Fibroblast of skin of abdomen (primary cell): ENCODE data around the gene PARVB.

Experiments used
- DNase-seq: peaks from one replicate; pipeline ENCODE4 v3.0.0-alpha.2; 2013

The PARVB gene

DNA sequence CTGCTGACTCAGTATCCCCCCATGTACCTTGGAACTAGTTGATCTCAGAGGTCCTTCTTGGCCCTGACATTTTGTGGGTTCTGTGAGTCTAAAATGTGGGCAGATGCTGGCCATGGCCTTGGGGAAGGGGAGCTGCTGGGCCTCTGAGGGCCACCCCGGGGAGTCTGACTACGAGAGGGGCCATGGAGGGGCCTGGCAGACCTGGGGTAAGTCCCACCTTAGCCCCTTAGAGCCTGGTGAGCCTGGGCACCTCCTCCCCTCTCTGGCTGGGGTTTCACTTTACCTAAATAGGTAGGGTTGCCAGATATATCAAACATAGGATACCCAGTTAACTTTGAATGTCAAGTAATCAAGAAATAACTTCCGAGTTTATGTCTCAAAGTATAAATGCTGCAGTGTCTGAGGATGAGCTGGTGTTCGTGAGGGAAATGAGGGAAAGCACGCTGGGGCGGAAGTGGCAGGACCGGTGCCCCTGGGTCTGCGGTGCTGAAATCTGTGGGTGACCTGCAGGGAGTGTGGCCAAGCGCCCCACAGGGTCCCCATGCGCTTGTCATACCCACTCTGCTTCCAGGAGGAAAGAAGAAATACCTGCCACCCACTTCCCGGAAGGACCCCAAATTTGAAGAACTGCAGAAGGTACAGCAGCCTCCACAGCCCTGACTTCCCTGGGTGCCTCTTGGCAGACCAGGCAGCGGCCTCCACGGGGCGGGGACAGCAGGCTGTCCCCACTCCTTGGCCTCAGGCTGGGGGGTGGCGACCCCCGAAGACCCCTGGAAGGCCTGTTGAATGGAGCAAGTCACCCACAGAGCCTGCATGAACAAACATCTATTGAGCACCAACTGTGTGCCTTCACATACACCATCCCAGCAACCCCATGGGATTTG is 161.4 kb downstream of the PARVB start:
- DNase-seq, result no peak

DNA sequence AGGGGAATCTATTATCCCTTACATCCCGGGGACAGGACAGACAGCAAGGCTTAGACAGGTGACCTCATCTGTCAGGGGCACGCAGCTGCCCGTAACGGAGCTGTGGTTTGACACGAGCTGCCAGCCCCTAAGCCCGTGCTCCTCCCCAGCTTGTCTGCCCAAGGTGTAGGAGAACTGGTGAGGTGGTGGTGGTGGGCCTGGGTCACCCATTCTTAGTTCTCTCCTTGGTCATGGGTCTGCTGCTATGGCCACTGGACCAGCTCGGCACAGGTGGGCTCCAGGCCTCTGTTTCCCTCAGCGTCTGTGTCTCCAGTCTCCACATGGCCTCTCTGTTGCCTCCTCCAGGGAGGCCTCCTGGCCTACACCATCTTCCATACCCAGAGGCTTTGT is 162.0 kb downstream of the PARVB start:
- DNase-seq, result no peak

DNA sequence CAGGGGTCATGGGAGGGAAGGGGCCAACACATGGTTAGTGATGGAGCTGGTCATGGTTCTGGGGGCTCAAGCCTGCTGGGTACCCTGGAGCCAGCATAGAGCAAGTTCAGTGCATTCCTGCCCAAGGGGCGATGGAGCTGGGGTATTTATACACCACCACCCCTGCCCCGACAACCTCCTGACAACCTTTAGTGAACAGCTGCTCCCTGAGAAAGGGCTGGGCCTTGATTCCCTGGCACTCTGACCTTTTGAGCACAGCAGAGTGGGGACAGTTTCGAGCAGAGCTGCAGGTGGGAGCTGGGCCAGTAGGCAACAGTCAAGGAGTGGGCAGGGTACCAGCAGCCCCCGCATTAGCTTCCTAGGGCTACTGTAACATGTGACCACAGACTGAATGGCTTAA is 162.6 kb downstream of the PARVB start:
- no peak for DNase-seq

DNA sequence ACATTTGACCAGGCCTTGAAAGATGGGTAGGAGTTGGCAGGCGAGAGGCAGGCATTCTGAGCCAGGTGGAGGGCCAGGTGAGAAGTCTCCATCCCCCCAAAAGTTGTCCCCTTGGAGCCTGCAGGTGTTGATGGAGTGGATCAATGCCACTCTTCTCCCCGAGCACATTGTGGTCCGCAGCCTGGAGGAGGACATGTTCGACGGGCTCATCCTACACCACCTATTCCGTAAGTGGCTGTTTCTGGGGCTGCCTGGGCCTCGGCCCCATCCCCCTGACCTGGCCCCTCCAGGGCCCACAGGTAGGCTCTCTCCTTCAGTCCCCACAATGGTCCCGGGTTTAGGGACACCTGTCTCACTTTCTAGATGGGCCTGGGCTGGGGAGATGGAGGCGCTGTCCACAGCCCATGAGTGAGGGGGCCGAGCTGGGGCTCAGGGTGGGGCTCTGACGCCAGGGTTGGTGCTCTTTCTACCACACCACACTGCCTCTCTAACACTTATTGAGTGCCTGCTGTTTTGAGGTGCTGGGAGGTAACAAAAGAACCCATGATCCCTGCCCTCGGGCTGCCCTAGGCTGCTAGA is 163.6 kb downstream of the PARVB start:
- DNase-seq, result no peak

DNA sequence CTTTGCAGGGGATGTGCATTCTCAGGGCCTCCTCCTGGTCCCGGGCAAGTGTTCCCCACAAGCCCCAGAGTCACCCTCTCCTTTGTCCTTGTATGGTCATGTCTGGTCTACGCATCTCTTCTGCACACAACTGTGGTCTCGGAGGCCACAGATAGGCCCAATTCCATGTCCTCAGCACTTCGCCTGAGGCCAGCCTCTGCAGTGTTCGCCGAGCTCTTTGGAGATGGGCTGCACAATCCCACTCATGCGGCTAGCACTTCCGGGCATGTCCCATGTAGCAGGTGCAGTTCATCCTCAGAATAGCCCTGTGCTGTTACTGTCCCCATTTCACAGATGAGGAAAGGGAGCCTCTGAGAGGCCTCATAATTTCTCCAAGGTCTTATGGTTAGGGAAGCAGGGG is 164.2 kb downstream of the PARVB start:
- DNase-seq, result no peak

DNA sequence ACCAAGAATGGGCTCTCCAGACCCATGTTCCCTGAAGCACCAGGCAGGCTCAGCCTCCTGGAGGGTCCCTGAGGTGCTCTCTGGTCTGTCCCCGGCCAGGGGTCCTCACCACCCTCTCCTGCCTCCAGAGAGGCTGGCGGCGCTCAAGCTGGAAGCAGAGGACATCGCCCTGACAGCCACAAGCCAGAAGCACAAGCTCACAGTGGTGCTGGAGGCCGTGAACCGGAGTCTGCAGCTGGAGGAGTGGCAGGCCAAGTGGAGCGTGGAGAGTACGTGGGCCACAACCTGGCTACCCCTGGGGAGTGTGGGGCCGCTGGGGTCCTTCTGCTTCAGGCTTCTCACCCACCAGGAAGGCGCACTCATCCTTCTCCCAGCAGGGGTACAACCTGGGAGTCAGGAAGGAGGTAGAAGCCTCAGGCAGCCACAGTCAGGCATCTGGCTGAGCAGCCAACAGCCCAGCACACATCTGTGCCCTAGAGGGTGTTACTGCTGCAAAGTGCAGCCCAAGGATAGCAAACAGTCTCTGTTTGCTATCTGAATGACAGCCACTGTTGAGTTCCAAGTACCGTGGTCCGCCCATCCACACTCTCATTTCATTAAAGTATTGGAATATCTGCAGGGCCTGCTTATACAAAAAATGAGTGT is 165.0 kb downstream of the PARVB start:
- DNase-seq, result no peak

DNA sequence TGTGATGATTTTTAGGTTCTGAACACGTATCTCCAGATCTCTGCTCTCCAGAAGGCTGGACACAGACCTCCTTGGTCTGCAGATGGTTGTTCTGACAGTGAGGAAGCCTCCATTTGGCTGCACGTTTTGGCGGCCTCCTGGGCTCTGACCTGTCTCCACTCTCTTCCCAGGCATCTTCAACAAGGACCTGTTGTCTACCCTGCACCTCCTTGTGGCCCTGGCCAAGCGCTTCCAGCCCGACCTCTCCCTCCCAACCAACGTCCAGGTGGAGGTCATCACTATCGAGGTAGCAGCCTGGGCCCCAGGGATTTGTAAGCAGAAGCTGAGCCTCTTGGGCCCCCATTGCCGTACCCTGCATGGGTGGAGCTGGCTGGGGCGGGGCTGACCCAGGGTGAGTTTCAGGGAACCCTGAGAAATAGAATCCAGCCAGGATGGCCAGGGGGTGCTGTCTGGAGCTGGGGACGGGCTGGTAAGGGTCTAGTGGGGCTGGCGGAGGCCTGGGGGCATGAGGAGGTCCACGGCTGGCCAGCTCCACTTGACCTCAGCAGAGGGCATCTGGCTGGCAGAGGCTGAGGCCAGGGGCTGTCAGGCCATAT is 166.4 kb downstream of the PARVB start:
- DNase-seq, result no peak

DNA sequence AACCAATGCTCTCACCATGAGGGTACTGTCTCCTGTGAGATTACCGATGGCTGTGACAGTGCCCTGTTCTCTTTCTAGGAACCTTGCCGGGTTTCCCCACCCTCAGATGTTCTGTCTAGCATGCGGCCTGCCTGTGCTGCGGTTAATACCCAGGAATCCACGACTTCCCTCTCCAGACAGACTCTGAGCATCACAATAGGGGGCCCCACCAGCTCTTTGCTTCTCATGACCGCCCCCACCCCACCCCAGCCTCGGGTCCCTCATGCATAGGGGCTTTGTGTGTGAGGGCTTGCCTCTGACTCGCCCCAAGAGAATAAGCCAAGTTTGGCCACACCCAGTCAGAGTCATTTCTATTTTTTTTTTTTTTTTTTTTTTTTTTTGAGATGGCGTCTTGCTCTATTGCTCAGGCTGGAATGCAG is 166.9 kb downstream of the PARVB start:
- no peak for DNase-seq

DNA sequence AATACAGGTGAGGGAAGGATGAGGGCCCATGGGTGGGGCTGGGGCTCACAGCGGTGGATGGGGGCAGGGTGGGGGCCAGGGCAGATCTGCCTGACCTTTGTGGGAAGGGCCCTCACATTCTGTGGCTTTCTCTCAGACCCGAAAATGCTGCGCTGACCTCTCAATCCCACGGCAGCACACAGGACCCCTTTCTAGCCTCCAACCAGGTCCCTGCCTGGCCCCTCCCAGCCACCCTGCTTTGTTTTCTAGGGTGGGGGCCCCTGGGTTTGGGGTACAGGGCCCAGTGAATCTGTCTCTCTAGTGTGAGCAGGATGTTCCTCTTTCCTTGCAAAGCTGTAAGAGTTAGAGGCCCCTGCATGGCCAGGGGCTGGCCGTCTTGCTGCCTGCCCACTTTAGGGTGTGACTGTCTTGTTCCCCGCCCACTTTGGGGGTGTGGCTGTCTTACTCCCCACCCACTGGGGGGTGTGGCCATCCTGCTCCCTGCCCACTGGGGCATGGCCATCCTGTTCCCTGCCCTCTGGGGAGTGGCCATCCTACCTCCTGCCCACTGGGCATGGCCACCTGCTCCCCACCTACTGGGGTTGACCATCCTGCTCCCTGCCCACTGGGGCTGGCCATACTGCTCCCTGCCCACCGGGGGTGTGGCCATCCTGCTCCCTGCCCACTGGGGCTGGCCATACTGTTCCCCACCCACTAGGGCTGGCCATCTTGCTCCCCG is 168.2 kb downstream of the PARVB start:
- no peak for DNase-seq

DNA sequence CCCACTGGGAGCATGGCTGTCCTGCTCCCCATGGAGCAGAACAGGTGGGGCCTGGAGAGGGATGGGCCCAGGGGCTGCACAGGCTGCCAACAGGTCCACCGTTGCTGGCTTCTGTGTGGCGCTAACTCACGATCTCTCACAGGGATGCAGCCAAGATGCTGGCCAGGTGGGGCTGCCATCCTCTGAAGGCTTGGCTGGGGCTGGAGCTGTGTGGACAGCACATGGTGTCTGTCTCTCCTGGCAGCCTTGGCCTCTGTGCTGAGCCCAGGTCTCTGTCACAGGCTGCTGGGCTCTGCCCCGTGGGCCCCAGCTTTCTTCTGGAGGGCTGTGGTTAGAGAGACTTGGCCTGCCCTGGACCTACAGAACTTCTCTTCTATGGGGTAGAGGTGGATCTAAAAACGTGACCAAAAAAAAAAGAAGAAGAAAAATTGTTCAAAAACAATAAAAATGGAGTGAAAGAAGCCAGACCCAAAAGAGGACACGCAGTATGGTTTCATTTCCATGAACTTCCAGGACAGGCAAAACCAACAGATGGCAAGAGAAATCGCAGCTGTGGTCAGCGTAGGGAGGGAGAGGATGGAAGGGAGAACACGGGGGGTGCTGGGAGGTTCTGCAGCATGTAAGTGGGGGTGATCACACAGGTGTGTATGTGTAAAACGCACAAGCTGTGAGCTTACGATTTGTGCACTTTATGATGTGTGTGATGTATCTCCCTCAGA is 168.9 kb downstream of the PARVB start:
- DNase-seq, result no peak

DNA sequence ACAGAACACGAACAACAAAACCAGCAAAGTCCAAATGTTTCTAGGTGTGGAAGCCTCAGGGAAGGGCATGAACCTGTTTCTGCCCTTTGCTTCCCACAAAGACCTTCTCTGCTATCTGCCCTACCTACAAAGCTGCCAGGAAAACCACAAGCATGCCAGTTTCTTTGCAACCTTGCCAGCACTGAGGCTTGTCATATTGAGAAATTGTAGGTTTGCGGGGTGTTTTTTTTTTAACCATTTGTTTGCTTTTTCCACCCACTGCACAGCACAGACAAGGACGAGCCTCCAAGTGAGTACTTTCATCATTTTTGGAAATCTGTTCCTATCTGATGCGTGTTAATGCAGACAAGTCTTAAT is 169.4 kb downstream of the PARVB start:
- DNase-seq, result no peak

DNA sequence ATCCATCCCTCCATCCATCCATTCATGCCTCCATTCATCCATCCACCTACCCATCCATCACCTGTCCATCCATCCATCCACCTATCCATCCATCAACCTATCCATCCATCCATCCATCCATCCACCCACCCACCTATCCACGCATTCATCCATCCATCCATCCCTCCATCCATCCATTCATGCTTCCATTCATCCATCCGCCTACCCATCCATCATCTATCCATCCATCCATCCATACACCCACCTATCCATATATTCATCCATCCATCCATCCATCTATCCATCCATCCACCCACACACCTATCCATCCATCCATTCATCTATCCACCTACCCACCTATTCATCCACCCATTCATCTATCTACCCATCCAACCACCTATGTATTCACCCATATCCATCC is 170.5 kb downstream of the PARVB start:
- DNase-seq, result no peak

DNA sequence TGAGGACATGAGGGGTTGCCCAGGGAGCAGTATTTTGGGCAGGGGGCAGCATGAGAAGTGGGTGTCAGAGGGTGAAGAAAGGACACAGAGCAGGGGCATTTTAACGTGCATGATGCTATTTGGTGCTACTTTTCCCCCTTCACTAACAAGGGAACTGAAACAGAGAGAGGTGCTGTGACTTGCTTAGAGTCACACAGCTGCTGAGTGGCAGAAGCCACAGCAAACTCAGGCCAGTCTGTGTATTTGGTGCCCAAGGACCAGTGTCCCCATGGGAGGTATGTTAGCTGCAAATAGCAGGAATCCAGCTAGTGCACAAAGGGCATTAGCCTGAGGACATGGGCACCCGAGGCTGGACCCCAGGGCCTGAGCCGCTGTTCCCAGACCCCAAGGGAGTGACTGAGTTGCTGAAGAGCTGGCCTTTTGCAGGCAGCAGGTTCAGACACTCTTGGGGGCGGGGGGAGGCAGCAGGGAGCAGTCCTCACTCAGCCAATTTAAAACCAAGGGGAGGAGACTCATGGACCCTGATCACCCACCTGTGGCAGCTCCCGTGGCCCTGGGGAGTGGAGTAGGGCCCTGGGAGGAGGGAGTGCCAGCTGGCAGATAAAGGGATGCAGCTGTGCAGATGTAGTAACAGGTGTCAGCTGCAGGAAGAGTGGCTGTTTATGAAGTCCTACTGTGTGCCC is 171.2 kb downstream of the PARVB start:
- DNase-seq, result no peak

DNA sequence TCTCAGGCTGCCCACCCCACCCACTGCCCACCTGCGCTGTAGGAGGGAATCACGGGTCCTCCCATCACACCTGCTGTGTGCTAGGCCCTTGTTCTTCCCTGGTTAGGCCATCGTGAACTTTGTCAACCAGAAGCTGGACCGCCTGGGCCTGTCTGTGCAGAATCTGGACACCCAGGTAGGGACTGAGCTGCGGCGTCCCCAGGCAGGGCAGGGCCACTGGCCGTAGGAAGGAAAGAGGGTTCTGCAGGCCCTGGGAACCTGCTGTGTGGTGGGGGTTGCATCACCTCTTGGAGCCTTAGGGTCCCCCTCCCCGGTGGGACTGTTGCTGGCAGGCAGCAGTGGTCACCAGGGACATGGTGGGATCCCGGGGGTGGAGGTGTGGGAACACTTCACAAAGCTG is 172.1 kb downstream of the PARVB start:
- DNase-seq, result no peak

DNA sequence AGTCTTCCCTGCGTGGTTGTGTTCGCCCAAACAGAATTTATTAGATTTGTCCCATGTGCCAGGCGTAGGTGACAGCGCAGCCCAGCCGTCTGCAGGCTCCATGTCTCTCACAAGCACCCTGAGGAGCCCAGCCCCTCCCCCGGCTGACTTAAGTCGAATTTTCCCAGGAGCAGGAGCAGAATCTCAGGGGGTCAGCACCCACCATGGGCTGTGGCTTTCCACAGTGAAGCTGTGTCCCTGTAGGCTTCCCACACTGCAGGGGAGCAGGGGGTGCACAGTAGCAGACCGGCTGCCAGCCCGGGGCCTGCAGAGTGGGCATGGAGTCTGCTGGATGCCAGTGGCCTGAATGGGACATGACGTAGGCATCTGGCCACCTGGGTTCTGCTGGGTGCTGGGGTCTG is 172.6 kb downstream of the PARVB start:
- DNase-seq, result no peak

DNA sequence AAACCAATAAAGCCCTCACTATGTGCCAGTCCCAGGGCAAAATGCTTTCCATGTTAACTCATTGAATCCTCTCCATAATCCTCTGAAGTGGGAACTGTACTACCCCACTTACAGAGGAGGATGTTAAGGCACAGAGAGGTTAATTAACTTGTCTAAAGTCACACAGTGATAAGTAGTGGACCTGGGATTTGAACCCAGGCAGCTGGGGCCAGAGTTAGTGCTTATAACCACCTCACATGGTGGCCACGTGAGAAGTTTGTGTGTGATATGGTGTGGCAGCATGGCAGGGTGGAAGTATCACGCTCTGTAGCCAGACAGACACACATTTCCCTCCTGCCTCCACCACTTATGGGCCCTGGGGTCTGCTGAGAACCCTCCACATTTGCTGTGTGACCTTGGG is 173.2 kb downstream of the PARVB start:
- no peak for DNase-seq

DNA sequence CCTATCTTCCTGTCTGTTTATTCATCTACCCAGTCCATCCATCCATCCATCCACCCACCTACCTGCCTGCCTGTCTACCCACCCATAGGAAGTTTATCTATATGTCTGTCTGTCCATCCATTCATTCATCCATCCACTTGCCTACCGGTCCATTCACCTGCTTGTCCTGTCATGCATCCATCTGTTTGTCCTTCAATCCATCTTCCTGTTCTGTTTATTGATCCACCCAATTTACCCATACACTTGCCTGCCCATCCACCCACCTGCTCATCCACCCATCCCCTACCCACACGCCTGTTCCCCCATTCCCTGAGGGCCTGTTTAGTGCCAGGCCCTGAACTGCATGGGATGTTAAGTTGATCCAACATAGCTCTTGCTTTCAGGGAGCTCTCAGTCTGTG is 175.1 kb downstream of the PARVB start:
- no peak for DNase-seq

DNA sequence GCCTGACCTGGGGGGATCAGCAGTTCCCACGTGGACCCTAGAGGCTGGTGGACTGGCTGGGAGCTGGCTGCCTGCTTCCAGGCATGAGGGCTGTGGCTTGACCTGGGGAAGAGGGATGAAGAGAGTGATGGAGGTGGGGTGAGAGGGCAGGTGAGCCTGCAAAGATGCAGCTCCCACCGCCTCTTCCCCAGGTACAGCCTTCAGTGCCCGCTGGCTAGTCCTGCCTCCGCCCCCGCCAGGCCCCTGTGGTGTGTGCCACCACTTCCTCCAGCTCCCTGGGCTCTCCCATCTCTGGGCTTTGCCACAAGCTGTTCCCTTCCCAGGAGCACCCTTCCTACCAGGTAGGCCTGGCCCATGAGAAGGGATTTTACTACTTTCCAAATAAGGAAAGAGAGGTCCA is 175.8 kb downstream of the PARVB start:
- DNase-seq, result no peak

DNA sequence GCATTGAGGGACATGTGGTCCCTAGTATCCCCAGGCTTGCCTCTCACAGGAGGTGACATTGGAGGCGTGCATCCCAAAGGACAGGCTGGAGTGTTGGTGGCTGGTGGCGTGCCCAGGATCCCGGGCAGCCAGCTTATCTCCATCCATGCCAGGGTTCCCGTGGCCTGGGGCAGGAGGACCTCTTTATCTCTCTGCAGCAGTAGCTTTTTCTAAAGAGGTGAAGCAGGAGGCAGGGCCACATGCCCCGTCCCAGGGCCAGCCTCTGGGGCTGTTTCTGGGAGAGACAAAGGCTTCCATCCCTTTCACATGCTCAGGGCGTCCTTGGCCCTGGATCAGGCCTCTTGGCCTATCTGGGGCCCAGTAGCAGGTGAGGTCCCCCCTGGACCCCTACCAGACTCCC is 176.3 kb downstream of the PARVB start:
- no peak for DNase-seq

DNA sequence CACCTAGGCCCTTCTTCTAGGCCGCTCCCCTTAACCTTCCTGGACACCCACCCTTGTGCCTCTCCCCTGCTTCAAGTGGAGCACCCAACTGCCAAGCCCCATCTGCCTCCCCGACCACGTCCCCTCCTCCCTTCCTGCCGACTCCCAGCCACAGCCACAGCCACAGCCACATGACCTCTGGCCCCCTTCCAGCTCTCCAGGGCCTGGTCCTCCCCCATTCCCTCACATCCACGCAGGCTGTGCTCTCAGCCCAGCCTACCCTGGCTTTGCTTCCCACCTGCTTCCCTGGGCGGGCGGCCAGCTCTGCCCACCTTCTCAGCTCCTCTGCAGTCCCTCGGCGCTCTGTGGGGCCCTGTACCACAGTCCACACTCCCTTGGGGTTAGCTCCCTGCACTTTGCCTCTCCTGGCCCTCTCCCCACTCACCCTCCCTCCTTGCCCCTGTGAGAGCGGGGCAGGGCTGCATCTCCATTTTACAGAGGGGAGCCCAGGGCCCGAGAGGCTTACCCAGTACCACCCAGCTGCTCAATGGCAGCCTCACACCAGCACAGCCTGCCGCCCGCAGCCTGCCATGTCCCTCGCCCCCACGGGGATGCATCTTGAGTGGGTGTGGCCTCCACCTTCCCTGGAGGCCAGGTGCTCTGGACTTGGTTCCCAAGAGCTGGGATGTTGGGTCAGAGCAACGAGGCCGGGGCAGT is 176.9 kb downstream of the PARVB start:
- no peak for DNase-seq

DNA sequence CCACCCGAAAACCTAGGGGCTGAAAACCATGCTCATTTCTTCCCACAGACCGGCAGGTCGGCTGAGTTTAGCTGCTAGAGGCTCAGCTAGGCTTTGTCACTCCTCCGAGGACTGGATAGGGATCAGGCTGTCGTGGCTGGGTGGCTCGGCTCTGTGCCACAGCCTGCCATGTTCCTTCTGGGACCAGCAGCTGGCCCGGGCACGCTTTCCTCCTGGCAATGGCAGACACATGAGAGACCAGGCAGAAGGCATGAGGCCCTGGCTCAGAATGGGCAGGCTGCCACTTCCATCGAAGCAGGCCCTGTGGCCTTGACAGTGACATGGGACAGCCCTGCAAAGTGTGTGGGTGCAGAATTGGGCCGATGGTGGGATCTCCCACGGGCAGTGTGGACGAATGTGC is 177.6 kb downstream of the PARVB start:
- no peak for DNase-seq
